CD8-positive, alpha-beta memory T cell (primary cell): ENCODE results near the gene DNAH11. TPM values are rescaled to one million over a fixed set of nuclear protein-coding genes. Genes with fewer than 3 reads are reported as not detected.

Source experiments
- CTCF ChIA-PET: fragments of 350-600 bp; sonication (Branson Sonifier 250); formaldehyde crosslinking; loops from one replicate; lab custom pipeline; 2021; ENCODE audit warnings: antibody characterized with exemption; lab: Charles Lee
- POLR2A ChIA-PET: fragments of 350-600 bp; sonication (Branson Sonifier 250); formaldehyde crosslinking; loops from one replicate; lab custom pipeline; 2021; ENCODE audit warnings: antibody characterized with exemption; lab: Charles Lee
- DNase-seq, 5 donors: peaks; one replicate each; pipeline versions ENCODE4 v3.0.0 to v3.0.0-alpha.2; 2020 to 2022; ENCODE audit warnings: mixed read lengths in 1 of 5
- H3K27ac ChIP-seq: one replicate; pipeline ENCODE4 v1.7.0; 2013; ENCODE audit warnings: low read depth, mild to moderate bottlenecking, low read length, moderate library complexity
- H3K27me3 ChIP-seq: 2 replicates; pipeline ENCODE4 v1.7.0; 2013; ENCODE audit warnings: low read length, mild to moderate bottlenecking; ENCODE audit not compliant: insufficient read depth, poor library complexity, severe bottlenecking
- H3K36me3 ChIP-seq: 2 replicates; pipeline ENCODE4 v1.7.0; 2013; ENCODE audit warnings: mild to moderate bottlenecking, low read length, moderate library complexity; ENCODE audit not compliant: insufficient read depth
- H3K4me1 ChIP-seq: 2 replicates; pipeline ENCODE4 v1.7.0; 2013; ENCODE audit warnings: mild to moderate bottlenecking, low read length, moderate library complexity; ENCODE audit not compliant: insufficient read depth
- H3K4me3 ChIP-seq: 2 replicates; pipeline ENCODE4 v1.7.0; 2013; ENCODE audit warnings: mild to moderate bottlenecking, low read length
- H3K9me3 ChIP-seq: 2 replicates; pipeline ENCODE4 v1.7.0; 2013; ENCODE audit warnings: mild to moderate bottlenecking, low read length
- H3K27ac Mint-ChIP-seq, 8 donors: one replicate each; pipeline ENCODE4 v1.8.0; 2020 to 2021; ENCODE audit warnings: mixed read lengths in 8 of 8, mild to moderate bottlenecking in 6 of 8, inconsistent platforms in 3 of 8, moderate library complexity in 3 of 8
- H3K27me3 Mint-ChIP-seq, 2 donors: one replicate each; pipeline ENCODE4 v1.8.0; 2020 to 2021; ENCODE audit warnings: mixed read lengths in 2 of 2, mild to moderate bottlenecking in 1 of 2, moderate library complexity in 1 of 2
- H3K36me3 Mint-ChIP-seq, 3 donors: one replicate each; pipeline ENCODE4 v1.8.0; 2020 to 2021; ENCODE audit warnings: mixed read lengths in 3 of 3, inconsistent platforms in 1 of 3, mild to moderate bottlenecking in 1 of 3
- H3K4me1 Mint-ChIP-seq, 3 donors: one replicate each; pipeline ENCODE4 v1.8.0; 2020 to 2021; ENCODE audit warnings: mixed read lengths in 3 of 3, inconsistent platforms in 1 of 3, mild to moderate bottlenecking in 1 of 3
- H3K4me3 Mint-ChIP-seq, 7 donors: one replicate each; pipeline ENCODE4 v1.8.0; 2020 to 2021; ENCODE audit warnings: mixed read lengths in 7 of 7, mild to moderate bottlenecking in 6 of 7, moderate library complexity in 4 of 7, inconsistent platforms in 2 of 7
- H3K9me3 Mint-ChIP-seq, 5 donors: one replicate each; pipeline ENCODE4 v1.8.0; 2020 to 2022; ENCODE audit warnings: mixed read lengths in 5 of 5, mild to moderate bottlenecking in 3 of 5, moderate library complexity in 2 of 5, inconsistent platforms in 1 of 5
- polyA plus RNA-seq: library from polyadenylated mRNA; unstranded; fragments of 300-500 nt; fragmentation: Illumina TruSeq; gene quantifications from one replicate; pipeline ENCODE4 v1.2.3, GENCODE V29; 2021
- total RNA-seq, 2 experiments: library from RNA; stranded (reverse); gene quantifications; one replicate each; pipeline ENCODE4 v1.2.3, GENCODE V29; 2021

DNAH11 gene
- total and polyA plus RNA-seq, 3 experiments from 2014 or later = 0.02 TPM; not detected in 2

DNA sequence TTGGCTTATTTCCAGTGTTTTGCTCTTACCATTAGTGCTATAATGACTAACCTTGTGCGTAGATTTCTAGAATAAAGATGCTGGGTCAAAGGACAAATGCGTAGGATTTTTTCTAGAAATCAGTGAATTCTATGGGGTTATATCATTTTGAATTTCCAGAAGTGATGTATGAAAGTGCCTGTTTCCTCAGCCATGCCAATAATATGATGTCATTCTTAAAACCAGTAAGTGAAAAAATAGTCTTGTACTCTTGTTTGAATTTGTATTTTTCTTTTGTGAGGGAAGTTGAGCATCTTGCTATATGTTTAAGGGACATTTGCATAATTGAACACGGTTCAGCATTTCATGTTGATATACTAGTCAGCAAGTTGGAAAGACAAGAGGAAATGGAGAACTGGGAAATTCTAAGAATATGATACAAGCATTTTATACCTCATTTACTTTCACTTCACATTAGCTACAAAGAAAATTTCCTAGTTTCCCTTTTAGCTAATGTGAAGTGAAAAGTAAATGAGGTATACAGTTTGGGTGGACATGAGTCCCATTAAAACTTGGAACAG lies 3.8 kb upstream of the DNAH11 start:
- peaks cover 3 to 12% (median 5%) of the 10 kb centered on the region in 3 donors for H3K4me1 Mint-ChIP-seq
- H3K27ac Mint-ChIP-seq = no peak overlapping the region
- no peaks in the 10 kb centered on the region for H3K4me1 ChIP-seq
- CTCF ChIA-PET = no interaction called here
- H3K27ac ChIP-seq = no peak overlapping the region
- H3K36me3 ChIP-seq = no peaks in the 10 kb centered on the region
- H3K9me3 ChIP-seq = no peaks in the 10 kb centered on the region
- H3K27me3 ChIP-seq = no peaks in the 10 kb centered on the region
- H3K4me3 ChIP-seq = no peak overlapping the region
- H3K4me3 Mint-ChIP-seq = no peak overlapping the region
- peaks cover 31 to 56% of the 10 kb centered on the region in 2 donors for H3K27me3 Mint-ChIP-seq
- H3K9me3 Mint-ChIP-seq = no peaks in the 10 kb centered on the region
- DNase-seq = no peak
- POLR2A ChIA-PET = no interaction called here
- H3K36me3 Mint-ChIP-seq = peaks cover 0 to 7% (median 0%) of the 10 kb centered on the region in 3 donors

DNA sequence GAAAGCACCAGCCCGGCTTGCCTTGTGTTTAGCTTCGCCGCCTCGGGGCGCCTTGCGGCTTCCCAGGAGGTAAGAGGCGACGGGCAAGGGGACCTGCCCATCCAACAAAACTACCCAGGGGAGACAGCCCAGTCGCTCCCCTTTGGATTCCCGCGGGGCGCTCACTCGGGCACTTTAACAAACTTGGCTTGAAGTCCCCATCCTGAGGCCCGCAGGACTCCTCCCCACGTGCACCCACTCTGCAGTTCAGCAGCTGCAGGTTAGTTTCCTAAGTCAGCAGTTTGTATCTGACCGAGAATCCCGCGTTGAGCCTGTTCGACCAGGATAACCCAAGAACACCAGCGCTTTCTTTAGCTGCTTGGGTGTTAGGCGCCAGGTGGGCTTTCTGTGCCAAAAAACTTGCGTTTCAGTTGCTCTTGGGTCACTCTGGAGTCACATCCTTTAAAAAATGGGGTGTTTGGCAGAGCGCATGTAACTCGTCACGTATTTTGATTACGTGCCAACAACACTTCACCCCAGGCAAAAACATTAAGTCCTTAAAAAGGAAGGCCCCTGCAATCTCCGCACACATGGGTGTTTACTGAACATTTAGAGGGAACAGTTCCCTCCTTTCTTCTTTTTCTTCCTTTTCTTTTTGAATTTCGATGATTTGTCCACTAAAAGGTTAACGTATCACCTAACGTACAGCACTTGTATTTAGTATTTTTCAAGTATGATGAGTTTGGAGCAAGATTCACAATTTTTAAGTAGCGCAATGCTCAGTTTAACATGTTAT lies 876 bp downstream of the DNAH11 start:
- Mint-ChIP-seq H3K4me1 (peaks cover 5 to 14% (median 6%) of the 10 kb centered on the region in 3 donors), H3K4me3 (peak overlapping the region in 6 of 7 donors; percentile 44 to 62 (median 50))
- CTCF ChIA-PET = no interaction called here

DNA sequence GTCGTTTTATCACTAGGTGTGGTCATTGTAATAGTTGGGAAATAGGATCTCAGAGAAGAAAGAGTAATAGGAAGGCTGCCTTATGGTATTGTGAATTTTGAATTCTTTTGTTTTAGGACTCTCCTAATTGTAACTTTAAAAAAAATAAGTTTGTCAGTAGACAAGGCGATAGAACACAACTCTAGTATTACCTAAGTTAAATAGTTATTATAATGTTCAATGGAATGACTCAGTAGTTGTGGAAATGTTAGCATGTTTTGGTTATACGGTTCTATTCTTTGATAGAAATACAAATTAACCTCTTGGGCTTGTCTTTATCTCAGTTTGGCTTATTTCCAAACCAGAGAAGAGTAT lies 1.4 kb downstream of the DNAH11 start:
- DNase-seq = no peak
- Mint-ChIP-seq H3K4me1 (peaks cover 5 to 14% (median 6%) of the 10 kb centered on the region in 3 donors), H3K27me3 (peaks cover 28 to 62% of the 10 kb centered on the region in 2 donors), H3K36me3 (no peaks in the 10 kb centered on the region), H3K4me3 (peak overlapping the region in 3 of 7 donors; percentile 24 to 62 (median 30)), H3K9me3 (no peaks in the 10 kb centered on the region), H3K27ac (no peak overlapping the region)
- Histone ChIP-seq H3K27ac (no peak overlapping the region), H3K4me3 (no peak overlapping the region), H3K27me3 (peaks cover 6% of the 10 kb centered on the region), H3K4me1 (no peaks in the 10 kb centered on the region), H3K36me3 (no peaks in the 10 kb centered on the region), H3K9me3 (no peaks in the 10 kb centered on the region)
- ChIA-PET POLR2A (no interaction called here), CTCF (no interaction called here)

More for the DNA sequence above, 876 bp downstream of the DNAH11 start:
- Mint-ChIP-seq H3K9me3 (no peaks in the 10 kb centered on the region), H3K36me3 (peaks cover 0 to 4% (median 0%) of the 10 kb centered on the region in 3 donors), H3K27ac (no peak overlapping the region), H3K27me3 (peaks cover 31 to 67% of the 10 kb centered on the region in 2 donors)
- POLR2A ChIA-PET = no interaction called here
- Histone ChIP-seq H3K36me3 (no peaks in the 10 kb centered on the region), H3K9me3 (no peaks in the 10 kb centered on the region), H3K27ac (no peak overlapping the region), H3K4me1 (no peaks in the 10 kb centered on the region), H3K27me3 (peaks cover 6% of the 10 kb centered on the region), H3K4me3 (no peak overlapping the region)
- DNase-seq = no peak

DNA sequence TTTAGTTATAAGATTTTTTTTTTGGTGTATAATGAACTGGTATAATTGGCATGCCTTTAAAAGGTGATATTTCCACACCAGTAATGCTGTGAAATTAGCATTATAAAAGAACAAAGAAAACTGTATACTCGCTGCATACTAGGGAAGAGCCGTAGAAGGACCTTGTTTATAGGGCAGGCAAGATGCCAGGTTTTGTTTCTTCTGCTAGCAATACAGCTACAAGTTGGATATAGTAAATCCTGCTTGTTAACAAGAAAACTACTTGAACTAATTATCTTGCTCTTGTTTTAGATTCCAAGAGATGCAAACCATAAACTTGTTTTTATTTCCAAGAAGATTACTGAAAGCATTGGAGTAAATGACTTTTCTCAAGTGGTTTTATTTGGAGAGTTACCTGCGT lies 1.9 kb downstream of the DNAH11 start:
- Mint-ChIP-seq H3K36me3 (no peaks in the 10 kb centered on the region), H3K9me3 (no peaks in the 10 kb centered on the region), H3K4me1 (peaks cover 5 to 14% (median 6%) of the 10 kb centered on the region in 3 donors), H3K27ac (no peak overlapping the region), H3K27me3 (peaks cover 30 to 63% of the 10 kb centered on the region in 2 donors), H3K4me3 (no peak overlapping the region)
- CTCF ChIA-PET = no interaction called here
- no peak overlapping the region for H3K27ac ChIP-seq
- no peaks in the 10 kb centered on the region for H3K36me3 ChIP-seq
- peaks cover 6% of the 10 kb centered on the region for H3K27me3 ChIP-seq
- no peak for DNase-seq
- no peaks in the 10 kb centered on the region for H3K4me1 ChIP-seq
- no peak overlapping the region for H3K4me3 ChIP-seq
- POLR2A ChIA-PET = no interaction called here
- H3K9me3 ChIP-seq = no peaks in the 10 kb centered on the region

DNA sequence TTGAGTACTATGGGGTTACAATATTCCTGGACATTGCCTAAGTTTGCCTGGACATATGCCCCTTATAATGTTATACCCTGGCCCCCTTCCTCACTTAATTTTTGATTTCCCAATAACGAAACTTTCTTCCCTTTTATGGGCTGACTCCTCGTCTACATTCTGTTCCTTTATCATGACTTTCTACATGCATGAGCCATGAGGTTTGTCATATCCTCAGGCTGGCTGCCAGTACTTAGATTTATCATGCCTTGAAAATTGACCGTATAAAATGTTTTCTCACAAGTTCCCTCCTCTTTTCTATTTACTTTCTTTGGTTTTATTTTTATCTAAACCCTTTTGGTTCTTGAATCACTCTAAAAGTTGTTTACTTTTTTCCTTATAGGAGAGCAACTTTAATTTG lies 4.7 kb downstream of the DNAH11 start:
- no peaks in the 10 kb centered on the region for H3K4me1 ChIP-seq
- H3K4me3 ChIP-seq = no peak overlapping the region
- no peak overlapping the region for H3K27ac ChIP-seq
- ChIA-PET CTCF (no interaction called here), POLR2A (no interaction called here)
- no peak overlapping the region for H3K27ac Mint-ChIP-seq
- H3K36me3 Mint-ChIP-seq = no peaks in the 10 kb centered on the region
- peaks cover 5 to 11% (median 5%) of the 10 kb centered on the region in 3 donors for H3K4me1 Mint-ChIP-seq
- no peaks in the 10 kb centered on the region for H3K9me3 ChIP-seq
- H3K27me3 ChIP-seq = peaks cover 6% of the 10 kb centered on the region
- no peaks in the 10 kb centered on the region for H3K9me3 Mint-ChIP-seq
- DNase-seq = no peak
- H3K27me3 Mint-ChIP-seq = peaks cover 24 to 46% of the 10 kb centered on the region in 2 donors
- no peak overlapping the region for H3K4me3 Mint-ChIP-seq
- H3K36me3 ChIP-seq = no peaks in the 10 kb centered on the region

DNA sequence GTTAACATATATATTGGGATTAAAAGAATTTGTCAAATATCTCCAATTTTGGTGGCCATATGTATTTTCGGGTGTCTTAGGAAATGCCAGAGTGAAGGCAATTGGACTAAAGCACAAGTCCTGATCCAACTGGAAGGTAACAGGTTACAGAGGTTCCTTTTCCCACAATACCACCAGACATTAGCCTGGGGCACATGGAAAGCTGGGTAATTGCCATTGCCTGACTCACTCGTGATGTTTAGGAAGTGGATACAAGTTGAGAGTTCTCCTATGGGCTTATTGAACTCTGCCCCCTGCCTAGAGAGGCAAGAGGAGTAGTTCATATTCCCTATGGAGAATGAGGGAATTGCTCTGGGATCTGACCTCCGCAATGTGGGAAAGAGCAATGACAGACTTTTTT lies 5.7 kb downstream of the DNAH11 start:
- POLR2A ChIA-PET = no interaction called here
- Histone ChIP-seq H3K27me3 (peaks cover 6% of the 10 kb centered on the region), H3K4me3 (no peak overlapping the region), H3K4me1 (no peaks in the 10 kb centered on the region), H3K27ac (no peak overlapping the region), H3K36me3 (no peaks in the 10 kb centered on the region), H3K9me3 (no peaks in the 10 kb centered on the region)
- Mint-ChIP-seq H3K36me3 (no peaks in the 10 kb centered on the region), H3K9me3 (no peaks in the 10 kb centered on the region), H3K4me1 (peaks cover 3 to 6% (median 5%) of the 10 kb centered on the region in 3 donors), H3K4me3 (no peak overlapping the region), H3K27me3 (peaks cover 22 to 43% of the 10 kb centered on the region in 2 donors), H3K27ac (no peak overlapping the region)
- CTCF ChIA-PET = no interaction called here
- no peak for DNase-seq

DNA sequence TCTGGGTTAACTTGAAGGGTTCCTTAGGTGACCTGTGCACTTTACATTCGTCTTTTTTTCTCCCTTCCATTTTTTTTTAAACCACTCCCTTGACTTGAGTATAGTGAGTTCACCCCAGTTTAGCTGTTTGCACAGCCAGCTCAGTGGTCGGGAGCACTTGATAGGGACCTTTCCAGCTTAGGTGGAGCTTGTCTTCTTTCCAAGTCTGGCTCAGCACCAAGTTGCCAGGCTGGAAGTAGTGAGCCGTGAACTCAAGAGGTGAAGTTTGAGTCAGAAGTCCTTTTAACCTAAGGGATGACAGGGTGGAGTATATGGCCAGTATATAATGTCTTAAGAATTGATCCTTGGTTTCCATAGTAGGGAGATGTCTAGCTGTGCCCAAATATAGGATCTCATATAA lies 7.2 kb downstream of the DNAH11 start:
- Mint-ChIP-seq H3K27ac (no peak overlapping the region), H3K4me3 (no peak overlapping the region), H3K4me1 (no peaks in the 10 kb centered on the region), H3K9me3 (no peaks in the 10 kb centered on the region), H3K36me3 (no peaks in the 10 kb centered on the region), H3K27me3 (peaks cover 24 to 41% of the 10 kb centered on the region in 2 donors)
- Histone ChIP-seq H3K27me3 (no peaks in the 10 kb centered on the region), H3K4me1 (no peaks in the 10 kb centered on the region), H3K4me3 (no peak overlapping the region), H3K9me3 (no peaks in the 10 kb centered on the region), H3K36me3 (no peaks in the 10 kb centered on the region), H3K27ac (no peak overlapping the region)
- ChIA-PET POLR2A (no interaction called here), CTCF (no interaction called here)
- no peak for DNase-seq

DNA sequence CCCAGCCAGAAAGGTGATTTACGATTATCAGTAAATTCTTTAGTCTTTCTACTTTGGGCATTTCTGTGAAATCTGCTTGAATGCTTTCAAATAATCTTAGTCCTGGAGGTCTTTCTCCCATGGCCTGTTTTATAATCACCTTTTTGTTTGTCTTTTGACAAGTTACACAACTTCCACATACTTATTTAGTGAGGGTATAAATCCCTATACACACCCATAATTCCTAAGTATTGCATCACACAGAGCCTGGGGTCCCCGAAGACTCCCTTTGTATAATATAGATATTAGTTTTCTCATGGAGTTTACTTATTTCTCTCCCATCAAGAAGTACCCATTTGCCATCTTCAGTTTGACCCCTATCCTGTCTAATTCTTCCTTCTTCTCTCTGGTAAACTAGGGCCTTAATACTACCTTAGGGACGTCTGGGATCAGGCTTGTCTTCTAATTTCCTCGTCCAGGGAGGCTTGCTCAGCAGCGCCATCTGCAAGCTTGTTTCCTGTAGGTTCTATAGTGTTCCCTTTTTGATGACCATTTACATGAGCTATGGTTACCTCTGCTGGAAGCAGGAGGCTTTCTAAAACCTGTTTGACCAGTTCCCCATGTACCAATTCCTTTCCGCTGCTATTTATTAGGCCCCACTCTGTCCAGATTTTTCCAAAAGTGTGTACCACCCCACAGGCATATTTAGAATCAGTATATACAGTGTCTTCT lies 8.1 kb downstream of the DNAH11 start:
- no peak for DNase-seq

More for the DNA sequence above, 8.1 kb downstream of the DNAH11 start:
- Histone ChIP-seq H3K4me1 (no peaks in the 10 kb centered on the region), H3K4me3 (no peak overlapping the region), H3K36me3 (no peaks in the 10 kb centered on the region), H3K27ac (no peak overlapping the region), H3K27me3 (no peaks in the 10 kb centered on the region), H3K9me3 (no peaks in the 10 kb centered on the region)
- POLR2A ChIA-PET = no interaction called here
- H3K4me1 Mint-ChIP-seq = no peaks in the 10 kb centered on the region
- H3K27me3 Mint-ChIP-seq = peaks cover 20 to 40% of the 10 kb centered on the region in 2 donors
- H3K36me3 Mint-ChIP-seq = no peaks in the 10 kb centered on the region
- no peaks in the 10 kb centered on the region for H3K9me3 Mint-ChIP-seq
- H3K4me3 Mint-ChIP-seq = no peak overlapping the region
- CTCF ChIA-PET = no interaction called here
- no peak overlapping the region for H3K27ac Mint-ChIP-seq
